ENCODE measurements around the gene AREL1.

DNA sequence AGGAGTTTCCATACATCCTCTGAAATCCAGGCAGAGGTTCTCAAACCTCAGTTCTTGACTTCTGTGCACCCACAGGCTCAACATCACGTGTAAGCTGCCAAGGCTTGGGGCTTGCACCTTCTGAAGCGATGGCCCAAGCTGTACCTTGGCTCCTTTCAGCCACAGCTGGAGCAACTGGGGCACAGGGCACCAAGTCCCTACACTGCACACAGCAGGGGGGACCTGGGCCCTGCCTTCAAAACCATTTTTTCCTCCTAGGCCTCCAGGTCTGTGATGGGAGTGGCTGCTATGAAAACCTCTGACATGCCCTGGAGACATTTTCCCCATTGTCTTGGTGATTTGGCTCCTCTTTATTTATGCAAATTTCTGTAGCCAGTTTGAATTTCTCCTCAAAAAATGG, 10.6 kb downstream of the AREL1 start:
- TF ChIP-seq POLR2AphosphoS5 (IDR thresholded peaks at IDR 0.05; ENCODE audit: low read depth, low read length) (no peak), CTCF (IDR thresholded peaks at IDR 0.05 in 2 of 3, conservative IDR thresholded peaks at IDR 0.05 in 1 of 3; ENCODE audit: borderline replicate concordance in 1 of 3, insufficient read depth in 1 of 3, low read depth in 2 of 3, low read length in 2 of 3) (no peak), ATF3 (IDR thresholded peaks at IDR 0.05) (no peak), EZH2 (IDR thresholded peaks at IDR 0.05) (no peak), MAX (IDR thresholded peaks at IDR 0.05) (no peak), FOSL1 (IDR thresholded peaks at IDR 0.05; ENCODE audit: low read depth) (no peak), POLR2A (IDR thresholded peaks at IDR 0.05; ENCODE audit: borderline replicate concordance, extremely low read depth, insufficient read depth, insufficient read length) (no peak), EZH2phosphoT487 (IDR thresholded peaks at IDR 0.05; ENCODE audit: borderline replicate concordance) (no peak), RAD21 (IDR thresholded peaks at IDR 0.05; ENCODE audit: low read depth) (no peak), TCF7L2 (IDR thresholded peaks at IDR 0.05; ENCODE audit: borderline replicate concordance, extremely low read depth, insufficient read depth, insufficient read length) (no peak), CEBPB (IDR thresholded peaks at IDR 0.05; ENCODE audit: low read depth) (no peak), YY1 (IDR thresholded peaks at IDR 0.05; ENCODE audit: extremely low read depth, insufficient replicate concordance, low read depth, low read length) (no peak)
- TF ChIP-seq, protein P1, sequence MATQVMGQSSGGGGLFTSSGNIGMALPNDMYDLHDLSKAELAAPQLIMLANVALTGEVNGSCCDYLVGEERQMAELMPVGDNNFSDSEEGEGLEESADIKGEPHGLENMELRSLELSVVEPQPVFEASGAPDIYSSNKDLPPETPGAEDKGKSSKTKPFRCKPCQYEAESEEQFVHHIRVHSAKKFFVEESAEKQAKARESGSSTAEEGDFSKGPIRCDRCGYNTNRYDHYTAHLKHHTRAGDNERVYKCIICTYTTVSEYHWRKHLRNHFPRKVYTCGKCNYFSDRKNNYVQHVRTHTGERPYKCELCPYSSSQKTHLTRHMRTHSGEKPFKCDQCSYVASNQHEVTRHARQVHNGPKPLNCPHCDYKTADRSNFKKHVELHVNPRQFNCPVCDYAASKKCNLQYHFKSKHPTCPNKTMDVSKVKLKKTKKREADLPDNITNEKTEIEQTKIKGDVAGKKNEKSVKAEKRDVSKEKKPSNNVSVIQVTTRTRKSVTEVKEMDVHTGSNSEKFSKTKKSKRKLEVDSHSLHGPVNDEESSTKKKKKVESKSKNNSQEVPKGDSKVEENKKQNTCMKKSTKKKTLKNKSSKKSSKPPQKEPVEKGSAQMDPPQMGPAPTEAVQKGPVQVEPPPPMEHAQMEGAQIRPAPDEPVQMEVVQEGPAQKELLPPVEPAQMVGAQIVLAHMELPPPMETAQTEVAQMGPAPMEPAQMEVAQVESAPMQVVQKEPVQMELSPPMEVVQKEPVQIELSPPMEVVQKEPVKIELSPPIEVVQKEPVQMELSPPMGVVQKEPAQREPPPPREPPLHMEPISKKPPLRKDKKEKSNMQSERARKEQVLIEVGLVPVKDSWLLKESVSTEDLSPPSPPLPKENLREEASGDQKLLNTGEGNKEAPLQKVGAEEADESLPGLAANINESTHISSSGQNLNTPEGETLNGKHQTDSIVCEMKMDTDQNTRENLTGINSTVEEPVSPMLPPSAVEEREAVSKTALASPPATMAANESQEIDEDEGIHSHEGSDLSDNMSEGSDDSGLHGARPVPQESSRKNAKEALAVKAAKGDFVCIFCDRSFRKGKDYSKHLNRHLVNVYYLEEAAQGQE (IDR thresholded peaks at IDR 0.05; ENCODE audit: low read depth): no peak
- TF ChIP-seq, protein P2, sequence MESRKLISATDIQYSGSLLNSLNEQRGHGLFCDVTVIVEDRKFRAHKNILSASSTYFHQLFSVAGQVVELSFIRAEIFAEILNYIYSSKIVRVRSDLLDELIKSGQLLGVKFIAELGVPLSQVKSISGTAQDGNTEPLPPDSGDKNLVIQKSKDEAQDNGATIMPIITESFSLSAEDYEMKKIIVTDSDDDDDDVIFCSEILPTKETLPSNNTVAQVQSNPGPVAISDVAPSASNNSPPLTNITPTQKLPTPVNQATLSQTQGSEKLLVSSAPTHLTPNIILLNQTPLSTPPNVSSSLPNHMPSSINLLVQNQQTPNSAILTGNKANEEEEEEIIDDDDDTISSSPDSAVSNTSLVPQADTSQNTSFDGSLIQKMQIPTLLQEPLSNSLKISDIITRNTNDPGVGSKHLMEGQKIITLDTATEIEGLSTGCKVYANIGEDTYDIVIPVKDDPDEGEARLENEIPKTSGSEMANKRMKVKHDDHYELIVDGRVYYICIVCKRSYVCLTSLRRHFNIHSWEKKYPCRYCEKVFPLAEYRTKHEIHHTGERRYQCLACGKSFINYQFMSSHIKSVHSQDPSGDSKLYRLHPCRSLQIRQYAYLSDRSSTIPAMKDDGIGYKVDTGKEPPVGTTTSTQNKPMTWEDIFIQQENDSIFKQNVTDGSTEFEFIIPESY (IDR thresholded peaks at IDR 0.05; ENCODE audit: extremely low read depth, insufficient replicate concordance, low read length): no peak
